ENCODE measurements around the gene CSMD2.
"Not testable (repeated sequence)": the region's sequence is repeated elsewhere in the genome, so short reads cannot be mapped to it uniquely, and the experiment has no call there.

CSMD2 gene

GRCh38 chr1:34089731-34090130 lies 75.3 kb downstream of the CSMD2 start:
- CTCF ChIA-PET, result no interaction called here
- POLR2A ChIA-PET, result no interaction called here
- no peak for DNase-seq (ENCODE audit: extremely low spot score)
- TF ChIP-seq SP1 (IDR thresholded peaks at IDR 0.05) (no peak), TARDBP (IDR thresholded peaks at IDR 0.05) (no peak), SUZ12 (IDR thresholded peaks at IDR 0.05) (no peak), CTBP1 (IDR thresholded peaks at IDR 0.05; ENCODE audit: borderline replicate concordance) (no peak), NFRKB (IDR thresholded peaks at IDR 0.05) (no peak), FOXM1 (IDR thresholded peaks at IDR 0.05; ENCODE audit: borderline replicate concordance) (no peak), FOXA1 (IDR thresholded peaks at IDR 0.05) (no peak), ARNT (IDR thresholded peaks at IDR 0.05) (no peak), HDGF (IDR thresholded peaks at IDR 0.05; ENCODE audit: borderline replicate concordance) (no peak), BHLHE40 (IDR thresholded peaks at IDR 0.05; ENCODE audit: borderline replicate concordance) (no peak), ZNF384 (IDR thresholded peaks at IDR 0.05) (no peak)

- CTCF ChIA-PET, result no interaction called here
Observed at GRCh38 chr1:34087986-34088385, 77.0 kb downstream of the CSMD2 start.

GRCh38 chr1:34086561-34086960 lies 78.5 kb downstream of the CSMD2 start:
- no peak for DNase-seq (ENCODE audit: extremely low spot score)
- ChIA-PET POLR2A (no interaction called here), CTCF (no interaction called here)
- TF ChIP-seq L3MBTL2 (conservative IDR thresholded peaks at IDR 0.05), result no peak
- no peak for TF ChIP-seq ZNF384 (IDR thresholded peaks at IDR 0.05)
- no peak for TF ChIP-seq FOXK2 (IDR thresholded peaks at IDR 0.05)
- no peak for TF ChIP-seq LEF1 (IDR thresholded peaks at IDR 0.05; ENCODE audit: borderline replicate concordance)
- TF ChIP-seq SP1 (IDR thresholded peaks at IDR 0.05), result no peak
- no peak for TF ChIP-seq FOXA1 (IDR thresholded peaks at IDR 0.05)
- TF ChIP-seq FOXM1 (IDR thresholded peaks at IDR 0.05; ENCODE audit: borderline replicate concordance), result no peak
- no peak for TF ChIP-seq CTBP1 (IDR thresholded peaks at IDR 0.05; ENCODE audit: borderline replicate concordance)
- TF ChIP-seq HDGF (IDR thresholded peaks at IDR 0.05; ENCODE audit: borderline replicate concordance), result no peak
- TF ChIP-seq NFRKB (IDR thresholded peaks at IDR 0.05), result no peak
- no peak for TF ChIP-seq PKNOX1 (IDR thresholded peaks at IDR 0.05)
- no peak for TF ChIP-seq SUZ12 (IDR thresholded peaks at IDR 0.05)
- TF ChIP-seq ELF4 (IDR thresholded peaks at IDR 0.05), result no peak
- no peak for TF ChIP-seq TARDBP (IDR thresholded peaks at IDR 0.05)

More at GRCh38 chr1:34087986-34088385, 77.0 kb downstream of the CSMD2 start:
- POLR2A ChIA-PET, result no interaction called here
- no peak for TF ChIP-seq CTBP1 (IDR thresholded peaks at IDR 0.05; ENCODE audit: borderline replicate concordance)
- no peak for TF ChIP-seq FOXK2 (IDR thresholded peaks at IDR 0.05)
- no peak for TF ChIP-seq FOXA1 (IDR thresholded peaks at IDR 0.05)
- TF ChIP-seq L3MBTL2 (conservative IDR thresholded peaks at IDR 0.05), result no peak
- TF ChIP-seq NFRKB (IDR thresholded peaks at IDR 0.05), result no peak
- no peak for TF ChIP-seq SP1 (IDR thresholded peaks at IDR 0.05)
- no peak for DNase-seq (ENCODE audit: extremely low spot score)

GRCh38 chr1:34083974-34084373 lies 81.1 kb downstream of the CSMD2 start:
- TF ChIP-seq TARDBP (IDR thresholded peaks at IDR 0.05) (no peak), ZNF384 (IDR thresholded peaks at IDR 0.05) (no peak), PKNOX1 (IDR thresholded peaks at IDR 0.05) (no peak), ELF4 (IDR thresholded peaks at IDR 0.05) (no peak), FOXM1 (IDR thresholded peaks at IDR 0.05; ENCODE audit: borderline replicate concordance) (no peak), BHLHE40 (IDR thresholded peaks at IDR 0.05; ENCODE audit: borderline replicate concordance) (no peak), LEF1 (IDR thresholded peaks at IDR 0.05; ENCODE audit: borderline replicate concordance) (no peak), FOXA1 (IDR thresholded peaks at IDR 0.05) (no peak)
- ChIA-PET POLR2A (no interaction called here), CTCF (no interaction called here)
- DNase-seq (ENCODE audit: extremely low spot score), result no peak

- POLR2A ChIA-PET; CTCF ChIA-PET; DNase-seq (ENCODE audit: extremely low spot score): not testable (repeated sequence)
Observed at GRCh38 chr1:34082085-34082670, 82.9 kb downstream of the CSMD2 start.

GRCh38 chr1:34078383-34078782 lies 86.6 kb downstream of the CSMD2 start:
- no peak for DNase-seq (ENCODE audit: extremely low spot score)

More at GRCh38 chr1:34078383-34078782, 86.6 kb downstream of the CSMD2 start:
- ChIA-PET CTCF (no interaction called here), POLR2A (no interaction called here)
- no peak for TF ChIP-seq ELF4 (IDR thresholded peaks at IDR 0.05)
- no peak for TF ChIP-seq BHLHE40 (IDR thresholded peaks at IDR 0.05; ENCODE audit: borderline replicate concordance)
- no peak for TF ChIP-seq CTBP1 (IDR thresholded peaks at IDR 0.05; ENCODE audit: borderline replicate concordance)
- no peak for TF ChIP-seq PKNOX1 (IDR thresholded peaks at IDR 0.05)
- TF ChIP-seq L3MBTL2 (conservative IDR thresholded peaks at IDR 0.05), result no peak
- TF ChIP-seq ARNT (IDR thresholded peaks at IDR 0.05), result no peak
- no peak for TF ChIP-seq SP1 (IDR thresholded peaks at IDR 0.05)
- TF ChIP-seq FOXA1 (IDR thresholded peaks at IDR 0.05), result no peak
- no peak for TF ChIP-seq LEF1 (IDR thresholded peaks at IDR 0.05; ENCODE audit: borderline replicate concordance)
- TF ChIP-seq FOXK2 (IDR thresholded peaks at IDR 0.05), result no peak
- no peak for TF ChIP-seq FOXM1 (IDR thresholded peaks at IDR 0.05; ENCODE audit: borderline replicate concordance)

Measured in HEK293T (cell line).